ENCODE data around the gene SH3TC1. TPM values are rescaled to one million over a fixed set of nuclear protein-coding genes. Genes with fewer than 3 reads are reported as not detected.

The SH3TC1 gene
- total RNA-seq, 2 experiments from 2014 or later, result 16.2 to 17.5 TPM

- Mint-ChIP-seq H3K36me3 (ENCODE audit: low read depth) (no peaks in the 10 kb centered on the region), H3K9me3 (no peaks in the 10 kb centered on the region), H3K4me3 (no peak overlapping the region), H3K4me1 (ENCODE audit: low read depth) (no peaks in the 10 kb centered on the region), H3K27ac (no peak overlapping the region), H3K27me3 (peaks cover 25% of the 10 kb centered on the region)
- no peak for TF ChIP-seq CTCF (IDR thresholded peaks at IDR 0.05)
- no peak for ATAC-seq
- intact Hi-C loops (cut with micrococcal nuclease), result no loop called here
- ChIA-PET CTCF (no interaction called here), POLR2A (no interaction called here)
- DNase-seq, result no peak
These were observed 71.3 kb downstream of the SH3TC1 start for GRCh38 chr4:8270418-8270771.

DNA sequence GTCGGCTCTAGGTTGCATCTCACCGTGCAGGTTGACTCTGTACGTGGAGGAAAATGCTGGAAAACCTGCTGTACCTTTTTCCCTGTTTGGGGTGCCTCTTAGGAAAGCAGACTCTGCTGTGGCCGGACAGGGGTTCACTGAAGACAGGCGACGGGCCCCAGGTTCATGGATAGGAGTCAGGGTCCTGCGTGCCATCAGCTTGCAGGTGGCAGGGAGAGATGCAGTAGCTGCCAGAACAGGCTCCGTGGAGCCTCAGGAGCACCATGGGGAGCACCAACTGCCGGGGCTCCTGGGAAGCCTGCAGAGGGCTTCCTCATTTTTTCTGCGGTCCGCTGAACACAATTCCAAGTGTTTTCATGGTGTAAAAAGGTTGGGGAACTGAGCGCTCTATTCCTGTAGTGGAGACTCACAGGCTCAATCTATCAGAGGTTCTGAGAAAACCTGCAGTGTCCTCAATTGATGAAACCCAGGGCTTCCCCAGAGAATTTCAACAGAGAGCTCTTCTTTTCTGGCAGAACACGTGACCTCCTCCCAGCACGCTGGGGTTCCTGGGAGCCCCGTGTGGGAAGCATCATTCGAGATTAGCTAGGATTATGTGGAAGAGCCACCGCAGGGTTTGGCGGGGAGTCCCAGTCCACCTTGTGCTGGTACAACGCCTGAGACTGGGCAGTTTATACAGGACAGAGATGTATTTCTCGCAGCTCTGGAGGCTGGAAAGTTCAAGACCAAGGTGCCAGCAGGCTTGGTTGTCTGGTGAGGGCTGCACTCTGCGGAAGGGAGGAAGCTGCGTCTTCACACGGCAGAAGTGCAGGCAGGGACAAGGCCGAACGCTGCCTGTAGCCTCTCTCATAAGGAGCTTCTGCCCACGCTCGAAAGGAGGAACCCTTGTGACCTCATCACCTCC lies 72.1 kb downstream of the SH3TC1 start:
- TF ChIP-seq CTCF (IDR thresholded peaks at IDR 0.05), result no peak
- ChIA-PET POLR2A (no interaction called here), CTCF (interaction anchor here (1.3 kb wide), 1 partner anchor 29 kb away, joined by 5 read pairs; no protein-coding TSS in a partner anchor)
- Mint-ChIP-seq H3K4me3 (no peak overlapping the region), H3K27ac (no peak overlapping the region), H3K27me3 (peaks cover 25% of the 10 kb centered on the region), H3K4me1 (ENCODE audit: low read depth) (no peaks in the 10 kb centered on the region), H3K9me3 (no peaks in the 10 kb centered on the region), H3K36me3 (ENCODE audit: low read depth) (no peaks in the 10 kb centered on the region)
- ATAC-seq (no peak), DNase-seq (no peak)
- intact Hi-C loops (cut with micrococcal nuclease), result no loop called here

GRCh38 chr4:8271821-8272220 lies 72.7 kb downstream of the SH3TC1 start:
- ATAC-seq (no peak), DNase-seq (no peak)
- TF ChIP-seq CTCF (IDR thresholded peaks at IDR 0.05), result no peak
- CTCF ChIA-PET, result interaction anchor here (1.3 kb wide), 1 partner anchor 30 kb away, joined by 5 read pairs; no protein-coding TSS in a partner anchor
- intact Hi-C loops (cut with micrococcal nuclease), result no loop called here
- Mint-ChIP-seq H3K9me3 (no peaks in the 10 kb centered on the region), H3K27ac (no peak overlapping the region), H3K4me3 (no peak overlapping the region), H3K4me1 (ENCODE audit: low read depth) (no peaks in the 10 kb centered on the region), H3K36me3 (ENCODE audit: low read depth) (no peaks in the 10 kb centered on the region), H3K27me3 (peaks cover 25% of the 10 kb centered on the region)
- POLR2A ChIA-PET, result no interaction called here

GRCh38 chr4:8272472-8273428 lies 73.7 kb downstream of the SH3TC1 start:
- intact Hi-C loops (cut with micrococcal nuclease), result no loop called here
- Mint-ChIP-seq H3K36me3 (ENCODE audit: low read depth) (no peaks in the 10 kb centered on the region), H3K4me1 (ENCODE audit: low read depth) (no peaks in the 10 kb centered on the region), H3K27ac (no peak overlapping the region), H3K9me3 (no peaks in the 10 kb centered on the region), H3K27me3 (peaks cover 25% of the 10 kb centered on the region), H3K4me3 (no peak overlapping the region)
- TF ChIP-seq CTCF (IDR thresholded peaks at IDR 0.05), result no peak
- POLR2A ChIA-PET, result no interaction called here
- ATAC-seq, result no peak
- no peak for DNase-seq
- CTCF ChIA-PET, result no interaction called here
